Heart left ventricle (tissue), 13 donors: Measurements from ENCODE around the gene ACACA.

ENCODE experiments used
- POLR2A ChIP-seq, 2 donors: fragments of 450-650 bp; IDR thresholded peaks; one replicate each; pipeline ENCODE4 v1.6.1; 2017; ENCODE audit warnings: antibody characterized with exemption in 2 of 2, mild to moderate bottlenecking in 2 of 2, moderate library complexity in 2 of 2
- TF ChIP-seq, protein P1 (sequence below), 12 donors: fragments of 200-600 bp; sonication (generic) in 4 of 12; IDR thresholded peaks; one replicate each; pipeline versions ENCODE4 v1.5.0 to v1.8.0; 2018 to 2022; ENCODE audit warnings: antibody characterized with exemption in 12 of 12, mild to moderate bottlenecking in 5 of 12
- donor health status: ischemic (EF 13 %, LVEDD 7.1; RV severe dilation, severe dysfunction).
- donor health status: DM: no; HTN: yes; CAD: no.
- donor health status: DM: no; HTN: no; CAD: no.
- donor health status: ischemic (EF 25% LVEDD 6.9; RV normal size, moderate dysfunction).
- donor health status: ischemic (EF 25% LVEDD 5.7; RV mildly dilated, moderate dysfunction).
- donor health status: ischemic (EF 35%, LVEDD 5.7; RV mildly dilated, moderate dysfunction).
- donor health status: nonischemic (EF 11% LVEDD 7.7; RV severe dilation, severe dysfunction).
- donor health status: DM: yes; HTN: yes; CAD: no.
- donor health status: PGD.
- donor health status: ischemic (EF 29% LVEDD 5.4; RV normal size, mild dysfunction).
- donor health status: nonischemic (EF 23%, LVEDD 6.1; RV moderate dilation, normal function).

DNA sequence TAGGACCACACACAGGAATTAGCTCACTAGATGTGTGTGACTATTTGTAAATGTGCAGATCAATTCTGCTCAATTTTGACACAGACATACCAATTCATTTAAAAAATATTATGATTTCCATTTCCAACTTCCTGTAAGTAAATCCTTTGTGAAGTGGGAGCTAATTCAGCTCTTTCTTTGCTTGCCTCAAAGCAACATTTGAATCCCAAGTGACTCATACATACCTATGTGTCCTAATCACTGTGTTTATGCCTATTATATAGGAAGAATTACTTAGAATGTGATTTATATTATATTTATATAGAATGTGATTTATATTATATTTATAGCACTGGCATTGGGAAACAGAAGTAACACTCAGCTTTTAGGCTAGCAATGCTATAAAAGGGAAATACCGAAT lies 226.7 kb downstream of the ACACA start:
- TF ChIP-seq POLR2A (IDR thresholded peaks at IDR 0.05), result no peak
- TF ChIP-seq, protein P1, sequence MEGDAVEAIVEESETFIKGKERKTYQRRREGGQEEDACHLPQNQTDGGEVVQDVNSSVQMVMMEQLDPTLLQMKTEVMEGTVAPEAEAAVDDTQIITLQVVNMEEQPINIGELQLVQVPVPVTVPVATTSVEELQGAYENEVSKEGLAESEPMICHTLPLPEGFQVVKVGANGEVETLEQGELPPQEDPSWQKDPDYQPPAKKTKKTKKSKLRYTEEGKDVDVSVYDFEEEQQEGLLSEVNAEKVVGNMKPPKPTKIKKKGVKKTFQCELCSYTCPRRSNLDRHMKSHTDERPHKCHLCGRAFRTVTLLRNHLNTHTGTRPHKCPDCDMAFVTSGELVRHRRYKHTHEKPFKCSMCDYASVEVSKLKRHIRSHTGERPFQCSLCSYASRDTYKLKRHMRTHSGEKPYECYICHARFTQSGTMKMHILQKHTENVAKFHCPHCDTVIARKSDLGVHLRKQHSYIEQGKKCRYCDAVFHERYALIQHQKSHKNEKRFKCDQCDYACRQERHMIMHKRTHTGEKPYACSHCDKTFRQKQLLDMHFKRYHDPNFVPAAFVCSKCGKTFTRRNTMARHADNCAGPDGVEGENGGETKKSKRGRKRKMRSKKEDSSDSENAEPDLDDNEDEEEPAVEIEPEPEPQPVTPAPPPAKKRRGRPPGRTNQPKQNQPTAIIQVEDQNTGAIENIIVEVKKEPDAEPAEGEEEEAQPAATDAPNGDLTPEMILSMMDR (IDR thresholded peaks at IDR 0.05), result no peak
